Endothelial cell of umbilical vein (primary cell): ENCODE measurements around the gene KIAA1217. TPM values are rescaled to one million over a fixed set of nuclear protein-coding genes. Genes with fewer than 3 reads are reported as not detected.

Experiments used
- BruUV-seq: library from RNA; stranded (reverse); fragments of 400-500 nt; replicated peaks from 2 replicates; lab custom pipeline; 2021; lab: Mats Ljungman, UMichigan
- CTCF ChIA-PET: fragments of 300-600, 350-600 bp; sonication (Branson Sonifier 250); formaldehyde crosslinking; loops from one replicate; lab custom pipeline; 2021; ENCODE audit warnings: antibody characterized with exemption, inconsistent platforms; lab: Charles Lee
- POLR2A ChIA-PET: fragments of 300-600, 350-600 bp; sonication (Branson Sonifier 250); formaldehyde crosslinking; loops from one replicate; lab custom pipeline; 2021; ENCODE audit warnings: antibody characterized with exemption, inconsistent platforms; lab: Charles Lee
- DNase-seq: peaks from one replicate; pipeline ENCODE4 v3.0.0-alpha.2; 2011; ENCODE audit warnings: low read depth, low spot score
- FAIRE-seq: peaks from 2 replicates; lab custom pipeline; 2011; peaks lifted over from hg19 to GRCh38; lab: Jason Lieb, UNC
- H2AFZ ChIP-seq: 2 replicates; pipeline ENCODE4 v1.6.0; 2012; ENCODE audit warnings: low read depth, low read length, control low read depth, inconsistent platforms
- H3K27ac ChIP-seq: 2 replicates; pipeline ENCODE4 v1.5.1; 2011; ENCODE audit warnings: low read depth, mild to moderate bottlenecking, control low read depth, low read length, moderate library complexity; ENCODE audit not compliant: insufficient read depth
- H3K27me3 ChIP-seq, 2 experiments: 2 replicates each; pipeline versions ENCODE4 v1.6.0 to v1.6.1; 2011; ENCODE audit warnings: low read length in 2 of 2, mixed read lengths in 1 of 2; ENCODE audit not compliant: control insufficient read depth in 2 of 2, insufficient read depth in 2 of 2
- H3K36me3 ChIP-seq, 2 experiments: 2 replicates in 1 of 2; 3 replicates in 1 of 2; pipeline ENCODE4 v1.5.1; 2011; ENCODE audit warnings: low read length in 2 of 2, mild to moderate bottlenecking in 1 of 2, moderate library complexity in 1 of 2; ENCODE audit not compliant: control insufficient read depth in 2 of 2, insufficient read depth in 2 of 2; ENCODE audit errors: extremely low read depth in 1 of 2
- H3K4me1 ChIP-seq: 3 replicates; pipeline ENCODE4 v1.5.1; 2011; ENCODE audit warnings: mild to moderate bottlenecking, low read length; ENCODE audit not compliant: control insufficient read depth, insufficient read depth; ENCODE audit errors: extremely low read depth
- H3K4me2 ChIP-seq: 2 replicates; pipeline ENCODE4 v1.6.1; 2011; ENCODE audit warnings: low read length, control low read depth, mixed read lengths; ENCODE audit not compliant: insufficient read depth
- H3K4me3 ChIP-seq, 3 experiments: fragments of 200-600 bp in 1 of 3; sonication (generic), shearing (Covaris generic) in 1 of 3; replicated peaks in 1 of 3; 2 replicates each; pipeline ENCODE4 v1.5.1; 2011 to 2016; ENCODE audit warnings: control low read depth in 3 of 3, low read length in 3 of 3, mild to moderate bottlenecking in 2 of 3, inconsistent platforms in 1 of 3, low read depth in 1 of 3, moderate library complexity in 1 of 3; ENCODE audit not compliant: insufficient read depth in 1 of 3
- H3K79me2 ChIP-seq: 2 replicates; pipeline ENCODE4 v1.6.0; 2012; ENCODE audit warnings: low read length, inconsistent platforms; ENCODE audit not compliant: control insufficient read depth, insufficient read depth
- H3K9ac ChIP-seq: replicated peaks from 2 replicates; pipeline ENCODE3; 2011; ENCODE audit warnings: low read length, control low read depth; ENCODE audit not compliant: insufficient read depth; ENCODE audit errors: extremely low read depth
- H3K9me1 ChIP-seq: replicated peaks from 3 replicates; pipeline ENCODE4 v1.6.0; 2011; ENCODE audit warnings: mild to moderate bottlenecking, low read length; ENCODE audit not compliant: control insufficient read depth, insufficient read depth; ENCODE audit errors: extremely low read depth
- H3K9me3 ChIP-seq: replicated peaks from 2 replicates; pipeline ENCODE4 v1.5.1; 2012; ENCODE audit warnings: low read length, inconsistent platforms; ENCODE audit not compliant: control insufficient read depth, insufficient read depth
- H4K20me1 ChIP-seq: replicated peaks from 2 replicates; pipeline ENCODE3; 2011; ENCODE audit warnings: mild to moderate bottlenecking, low read length; ENCODE audit not compliant: control insufficient read depth, insufficient read depth; ENCODE audit errors: extremely low read depth
- CTCF ChIP-seq, 2 donors: IDR thresholded peaks; 1 replicate in 1 of 2; 2 replicates in 1 of 2; pipeline ENCODE4 v1.5.1; 2011; ENCODE audit warnings: low read length in 2 of 2, mild to moderate bottlenecking in 2 of 2, moderate library complexity in 2 of 2, control low read depth in 1 of 2, inconsistent platforms in 1 of 2, low read depth in 1 of 2; ENCODE audit not compliant: insufficient read depth in 1 of 2; ENCODE audit errors: extremely low read depth in 1 of 2
- EZH2 ChIP-seq: IDR thresholded peaks from 2 replicates; pipeline ENCODE4 v1.6.1; 2012; ENCODE audit warnings: borderline replicate concordance, low read depth, mild to moderate bottlenecking, moderate library complexity, low read length, inconsistent platforms; ENCODE audit not compliant: severe bottlenecking
- FOS ChIP-seq: IDR thresholded peaks from 2 replicates; pipeline ENCODE4 v1.6.1; 2011; ENCODE audit warnings: mild to moderate bottlenecking, low read length, moderate library complexity, borderline replicate concordance; ENCODE audit not compliant: insufficient read depth
- GATA2 ChIP-seq: IDR thresholded peaks from 2 replicates; pipeline ENCODE4 v1.7.0; 2011; ENCODE audit warnings: low read depth, mild to moderate bottlenecking, moderate library complexity, mixed read lengths, low read length; ENCODE audit not compliant: insufficient read length, insufficient read depth
- JUN ChIP-seq: IDR thresholded peaks from 2 replicates; pipeline ENCODE4 v1.6.1; 2011; ENCODE audit warnings: borderline replicate concordance, low read depth; ENCODE audit not compliant: insufficient read length, insufficient read depth
- MAX ChIP-seq: IDR thresholded peaks from 2 replicates; pipeline ENCODE4 v1.6.1; 2011; ENCODE audit not compliant: insufficient read depth, insufficient read length
- MYC ChIP-seq: IDR thresholded peaks from one replicate; pipeline ENCODE4 v1.6.1; 2011; ENCODE audit warnings: mild to moderate bottlenecking, low read depth, low read length
- POLR2A ChIP-seq: IDR thresholded peaks from 2 replicates; pipeline ENCODE4 v1.6.1; 2012; ENCODE audit warnings: low read depth, mild to moderate bottlenecking, control low read depth, low read length
- POLR2AphosphoS5 ChIP-seq: IDR thresholded peaks from 2 replicates; pipeline ENCODE4 v1.6.1; 2012; ENCODE audit warnings: low read depth, mild to moderate bottlenecking, control low read depth, low read length, moderate library complexity; ENCODE audit not compliant: insufficient read depth
- dilution Hi-C: fragments of 300-500 bp; cut with MboI; formaldehyde crosslinking; loops from one replicate; pipeline ENCODE4 v1.15.0; 2019; ENCODE audit warnings: low sequenced_read_pairs; ENCODE audit not compliant: extremely low pct_ligation_motif_present
- intact Hi-C: fragments of 100-400 bp; cut with micrococcal nuclease; formaldehyde crosslinking; loops from one replicate; pipeline ENCODE4 v1.10.0; 2022
- polyA plus RNA-seq, 4 experiments: library from polyadenylated mRNA; depleted of rRNA in 3 of 4; stranded (reverse) in 3 of 4; unstranded in 1 of 4; fragments of >200 nt; gene quantifications; 2 replicates each; pipeline versions ENCODE4 v1.2.1 to v1.2.3, GENCODE V29; 2011 to 2012; ENCODE audit warnings: missing spikeins in 1 of 4
- total RNA-seq: library from RNA; stranded (reverse); gene quantifications from 2 replicates; pipeline ENCODE4 v1.2.3, GENCODE V29; 2021

KIAA1217 gene
- total and polyA plus RNA-seq, 2 donors (not counting 3 experiments of a cell fraction or from before 2014, with no cell fraction given), result 0.83 to 10.3 TPM

- H3K27ac ChIP-seq, result no peak overlapping the region
- ChIA-PET CTCF (interaction anchor here (1.9 kb wide), 1 partner anchor 13 kb away, joined by 4 read pairs; no protein-coding TSS in a partner anchor), POLR2A (no interaction called here)
- H4K20me1 ChIP-seq, result no peaks in the 10 kb centered on the region
- no peak overlapping the region for H3K9ac ChIP-seq
- intact Hi-C loops (no loop called here), dilution Hi-C loops (no loop called here)
- H2AFZ ChIP-seq, result no peak overlapping the region
- H3K4me1 ChIP-seq, result no peaks in the 10 kb centered on the region
- no peak overlapping the region for H3K4me2 ChIP-seq
- no peak for DNase-seq
- no peaks in the 10 kb centered on the region for H3K36me3 ChIP-seq
- no TSS peak for BruUV-seq
- no peak overlapping the region for H3K4me3 ChIP-seq
- H3K9me1 ChIP-seq, result no peaks in the 10 kb centered on the region
- TF ChIP-seq CTCF (IDR thresholded peaks at IDR 0.05; ENCODE audit: extremely low read depth in 1 of 2, insufficient read depth in 1 of 2, low read depth in 1 of 2, low read length in 2 of 2) (no peak), EZH2 (no peak), POLR2A (no peak), JUN (no peak), POLR2AphosphoS5 (no peak), MYC (no peak), FOS (no peak), GATA2 (no peak), MAX (no peak)
- no peaks in the 10 kb centered on the region for H3K27me3 ChIP-seq
- no peak for FAIRE-seq
- H3K79me2 ChIP-seq, result no peaks in the 10 kb centered on the region
- no peaks in the 10 kb centered on the region for H3K9me3 ChIP-seq
Measured at GRCh38 chr10:24569828-24570657, 361.1 kb downstream of the KIAA1217 start.
